Liver (tissue), 3 donors: ENCODE measurements around the gene CFAP299.

Experiments used
- JUND ChIP-seq, 2 donors: IDR thresholded peaks; 2 replicates each; pipeline ENCODE4 v1.6.1; 2016; ENCODE audit warnings: antibody characterized with exemption in 2 of 2
- TF ChIP-seq, protein P1 (sequence below): IDR thresholded peaks from 2 replicates; pipeline ENCODE4 v1.6.1; 2016; ENCODE audit warnings: antibody characterized with exemption
- TF ChIP-seq, protein P2 (sequence below): fragments of 150-350 bp; IDR thresholded peaks from 2 replicates; pipeline ENCODE4 v1.5.1; 2017; ENCODE audit warnings: improper control_type of control experiment, low read depth, low read length; ENCODE audit not compliant: missing input control
- donor health status: healthy.
- donor health status: healthy.

DNA sequence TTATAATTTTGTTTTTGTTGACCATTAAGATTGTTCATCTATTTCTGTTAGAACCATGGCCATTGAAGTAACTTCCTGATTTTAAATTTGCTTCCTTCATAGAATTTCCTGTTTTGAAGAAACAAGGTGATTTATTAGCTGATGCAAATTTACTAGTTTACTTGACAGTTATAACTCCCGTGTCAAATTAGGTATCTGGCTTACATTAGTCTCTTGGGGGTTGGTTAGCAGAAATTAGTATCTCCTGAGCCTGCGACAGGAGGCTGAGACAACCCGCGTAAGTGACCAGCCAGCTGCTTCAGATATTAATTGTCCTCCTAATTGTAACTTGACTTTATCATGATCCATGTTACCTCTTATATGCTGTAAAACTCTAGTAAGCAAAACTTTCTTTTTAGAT is 154.3 kb downstream of the CFAP299 start:
- TF ChIP-seq, protein P1, sequence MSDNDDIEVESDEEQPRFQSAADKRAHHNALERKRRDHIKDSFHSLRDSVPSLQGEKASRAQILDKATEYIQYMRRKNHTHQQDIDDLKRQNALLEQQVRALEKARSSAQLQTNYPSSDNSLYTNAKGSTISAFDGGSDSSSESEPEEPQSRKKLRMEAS: no peak
- TF ChIP-seq JUND (IDR thresholded peaks at IDR 0.05): no peak
- TF ChIP-seq, protein P2, sequence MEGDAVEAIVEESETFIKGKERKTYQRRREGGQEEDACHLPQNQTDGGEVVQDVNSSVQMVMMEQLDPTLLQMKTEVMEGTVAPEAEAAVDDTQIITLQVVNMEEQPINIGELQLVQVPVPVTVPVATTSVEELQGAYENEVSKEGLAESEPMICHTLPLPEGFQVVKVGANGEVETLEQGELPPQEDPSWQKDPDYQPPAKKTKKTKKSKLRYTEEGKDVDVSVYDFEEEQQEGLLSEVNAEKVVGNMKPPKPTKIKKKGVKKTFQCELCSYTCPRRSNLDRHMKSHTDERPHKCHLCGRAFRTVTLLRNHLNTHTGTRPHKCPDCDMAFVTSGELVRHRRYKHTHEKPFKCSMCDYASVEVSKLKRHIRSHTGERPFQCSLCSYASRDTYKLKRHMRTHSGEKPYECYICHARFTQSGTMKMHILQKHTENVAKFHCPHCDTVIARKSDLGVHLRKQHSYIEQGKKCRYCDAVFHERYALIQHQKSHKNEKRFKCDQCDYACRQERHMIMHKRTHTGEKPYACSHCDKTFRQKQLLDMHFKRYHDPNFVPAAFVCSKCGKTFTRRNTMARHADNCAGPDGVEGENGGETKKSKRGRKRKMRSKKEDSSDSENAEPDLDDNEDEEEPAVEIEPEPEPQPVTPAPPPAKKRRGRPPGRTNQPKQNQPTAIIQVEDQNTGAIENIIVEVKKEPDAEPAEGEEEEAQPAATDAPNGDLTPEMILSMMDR: no peak
